Measurements from ENCODE around the gene CCDC90B.
"Not testable (repeated sequence)": the region's sequence is repeated elsewhere in the genome, so short reads cannot be mapped to it uniquely, and the experiment has no call there.

CCDC90B gene

GRCh38 chr11:83285771-83286528 is at the start of gene CCDC90B:
Gene CCDC90B (minus strand): TSS chr11:83286367. CDS start chr11:83285972, 395 bp downstream.
- DNase-seq = peak; percentile 94

GRCh38 chr11:83335446-83336070 is 49.4 kb upstream of the CCDC90B start:
- DNase-seq = no peak

GRCh38 chr11:83330303-83330702 is 44.1 kb upstream of the CCDC90B start:
- no peak for DNase-seq

GRCh38 chr11:83326326-83326725 is 40.2 kb upstream of the CCDC90B start:
- DNase-seq = no peak

GRCh38 chr11:83319346-83319745 is 33.2 kb upstream of the CCDC90B start:
- no peak for DNase-seq

GRCh38 chr11:83318931-83319330 is 32.8 kb upstream of the CCDC90B start:
- DNase-seq = no peak

- no peak for DNase-seq
Observed at GRCh38 chr11:83317757-83318690, 31.9 kb upstream of the CCDC90B start.

- DNase-seq = not testable (repeated sequence)
Observed at GRCh38 chr11:83316897-83317268, 30.7 kb upstream of the CCDC90B start.

- not testable (repeated sequence) for DNase-seq
Observed at GRCh38 chr11:83316143-83316896, 30.2 kb upstream of the CCDC90B start.

- DNase-seq = no peak
Observed at GRCh38 chr11:83312430-83312829, 26.3 kb upstream of the CCDC90B start.

GRCh38 chr11:83311701-83312100 is 25.5 kb upstream of the CCDC90B start:
- DNase-seq = no peak

GRCh38 chr11:83310718-83311117 is 24.6 kb upstream of the CCDC90B start:
- no peak for DNase-seq

GRCh38 chr11:83308536-83308935 is 22.4 kb upstream of the CCDC90B start:
- not testable (repeated sequence) for DNase-seq

- DNase-seq = no peak
Observed at GRCh38 chr11:83306200-83307080, 20.3 kb upstream of the CCDC90B start.

GRCh38 chr11:83303316-83303715 is 17.1 kb upstream of the CCDC90B start:
- DNase-seq = no peak

- no peak for DNase-seq
Observed at GRCh38 chr11:83302151-83302550, 16.0 kb upstream of the CCDC90B start.

- DNase-seq = peak; percentile 51
Observed at GRCh38 chr11:83299681-83300080, 13.5 kb upstream of the CCDC90B start.

- no peak for DNase-seq
Observed at GRCh38 chr11:83294208-83294607, 8.0 kb upstream of the CCDC90B start.

GRCh38 chr11:83293457-83293774 is 7.2 kb upstream of the CCDC90B start:
- no peak for DNase-seq

- DNase-seq = no peak
Observed at GRCh38 chr11:83292709-83293456, 6.7 kb upstream of the CCDC90B start.

- no peak for DNase-seq
Observed at GRCh38 chr11:83287631-83288030, 1.5 kb upstream of the CCDC90B start.

Measured in GF-D8 (cell line).